OCI-LY7 (cell line): ENCODE results near the gene PIP5K1C. TPM values are rescaled to one million over a fixed set of nuclear protein-coding genes. Genes with fewer than 3 reads are reported as not detected.

Experiments used
- BruUV-seq: library from RNA; stranded (reverse); fragments of 400-500 nt; replicated peaks from 2 replicates; lab custom pipeline; 2021; lab: Mats Ljungman, UMichigan
- CTCF ChIA-PET: fragments of 300-600 bp; sonication (Branson Sonifier 250); formaldehyde crosslinking; loops from one replicate; lab custom pipeline; 2022; ENCODE audit warnings: antibody characterized with exemption; ENCODE audit not compliant: unreplicated experiment; lab: Charles Lee
- POLR2A ChIA-PET: fragments of 300-600 bp; sonication (Branson Sonifier 250); formaldehyde crosslinking; loops from one replicate; lab custom pipeline; 2022; ENCODE audit warnings: antibody characterized with exemption; lab: Charles Lee
- DNase-seq: peaks from one replicate; pipeline ENCODE4 v3.0.0-alpha.2; 2015; ENCODE audit warnings: low spot score
- H2AFZ ChIP-seq: fragments of 200-600 bp; sonication (generic), shearing (Covaris generic); 2 replicates; pipeline ENCODE4 v1.6.1; 2014; ENCODE audit warnings: mild to moderate bottlenecking, antibody characterized with exemption, low read length, moderate library complexity
- H3K27ac ChIP-seq: fragments of 200-600 bp; sonication (generic); 2 replicates; pipeline ENCODE4 v1.5.1; 2014; ENCODE audit warnings: mixed run types, low read depth, mild to moderate bottlenecking, moderate library complexity, low read length, inconsistent platforms; ENCODE audit not compliant: poor library complexity, severe bottlenecking
- H3K36me3 ChIP-seq: fragments of 200-600 bp; sonication (generic); 2 replicates; pipeline ENCODE4 v1.6.1; 2014; ENCODE audit warnings: mild to moderate bottlenecking, antibody characterized with exemption, low read length, moderate library complexity, mixed read lengths; ENCODE audit not compliant: insufficient read depth
- H3K4me1 ChIP-seq: fragments of 200-600 bp; sonication (generic); 2 replicates; pipeline ENCODE4 v1.5.1; 2014; ENCODE audit warnings: mild to moderate bottlenecking, low read length; ENCODE audit not compliant: insufficient read depth, poor library complexity, severe bottlenecking
- H3K4me2 ChIP-seq: fragments of 200-600 bp; sonication (generic); 2 replicates; pipeline ENCODE4 v1.6.1; 2014; ENCODE audit warnings: mild to moderate bottlenecking, low read length
- H3K4me3 ChIP-seq: fragments of 200-600 bp; sonication (generic); 2 replicates; pipeline ENCODE4 v1.5.1; 2014; ENCODE audit warnings: mild to moderate bottlenecking, low read depth, low read length; ENCODE audit not compliant: poor library complexity, severe bottlenecking
- H3K79me2 ChIP-seq: fragments of 200-600 bp; sonication (generic); 2 replicates; pipeline ENCODE4 v1.6.1; 2016; ENCODE audit warnings: low read depth, mild to moderate bottlenecking, low read length, moderate library complexity, mixed read lengths; ENCODE audit not compliant: insufficient read depth
- H3K9me2 ChIP-seq: fragments of 200-600 bp; sonication (generic); 2 replicates; pipeline ENCODE4 v1.6.1; 2016; ENCODE audit warnings: mild to moderate bottlenecking, low read length, mixed read lengths; ENCODE audit not compliant: insufficient read depth
- H3K9me3 ChIP-seq: fragments of 200-600 bp; sonication (generic); 2 replicates; pipeline ENCODE4 v1.6.1; 2014; ENCODE audit warnings: mild to moderate bottlenecking, mixed run types, low read length, mixed read lengths
- H4K20me1 ChIP-seq: fragments of 200-600 bp; sonication (generic); 2 replicates; pipeline ENCODE4 v1.6.1; 2014; ENCODE audit warnings: mild to moderate bottlenecking, antibody characterized with exemption, low read length, moderate library complexity, mixed read lengths; ENCODE audit not compliant: insufficient read depth
- EZH2phosphoT487 ChIP-seq: fragments of 200-600 bp; sonication (generic); IDR thresholded peaks from 2 replicates; pipeline ENCODE4 v1.6.1; 2018; ENCODE audit warnings: low read depth, borderline replicate concordance, mild to moderate bottlenecking, mixed run types, antibody characterized with exemption, low read length, moderate library complexity, mixed read lengths
- intact Hi-C: fragments of 100-400 bp; cut with micrococcal nuclease; formaldehyde crosslinking; loops from one replicate; pipeline ENCODE4 v1.10.0; 2022; ENCODE audit not compliant: unreplicated experiment
- total RNA-seq, 2 experiments: library from RNA; depleted of rRNA in 1 of 2; stranded (reverse); fragments of >200 nt in 1 of 2; shearing (Covaris generic) in 1 of 2; gene quantifications; 2 replicates each; pipeline ENCODE4 v1.2.3, GENCODE V29; 2014 to 2022
- TF ChIP-seq, protein P1 (sequence below): fragments of 200-600 bp; sonication (generic); conservative IDR thresholded peaks from 2 replicates; pipeline ENCODE4 v1.5.1; 2014; ENCODE audit warnings: mild to moderate bottlenecking, antibody characterized with exemption, low read length, moderate library complexity, mixed read lengths

Gene PIP5K1C
- total RNA-seq, 2 experiments from 2014 or later: 7.6 to 15.1 TPM

GRCh38 chr19:3673506-3674439 is 26.5 kb downstream of the PIP5K1C start:
- H4K20me1 ChIP-seq: 0 out of 2 replicates have a peak, but pooled peaks cover 4% of the 10 kb centered on the region
- POLR2A ChIA-PET: no interaction called here

DNA sequence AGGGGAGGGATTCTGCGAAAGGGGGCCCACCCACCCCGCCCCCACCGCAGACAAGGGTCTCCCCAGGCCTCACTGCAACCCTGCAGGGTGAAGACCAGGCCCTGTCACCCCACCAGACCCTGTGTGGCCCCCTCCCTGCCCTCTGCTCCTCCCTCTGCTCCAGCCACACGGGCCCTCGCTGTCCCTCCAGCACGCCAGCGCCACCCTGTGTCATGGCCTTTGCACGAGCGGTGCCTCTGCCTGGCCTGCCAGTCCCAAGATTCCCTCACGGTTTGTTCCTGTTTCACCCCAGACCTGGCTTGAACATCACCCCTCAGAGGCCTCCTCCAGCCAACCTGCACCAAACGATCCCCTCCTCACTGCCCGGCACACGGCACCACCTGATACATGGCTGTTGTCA is 27.3 kb downstream of the PIP5K1C start:
- Histone ChIP-seq H2AFZ (no peak overlapping the region), H3K79me2 (no peaks in the 10 kb centered on the region), H3K4me2 (no peak overlapping the region), H3K27ac (no peak overlapping the region), H3K36me3 (no peaks in the 10 kb centered on the region), H3K4me1 (peaks cover 9% of the 10 kb centered on the region), H4K20me1 (0 out of 2 replicates have a peak, but pooled peaks cover 4% of the 10 kb centered on the region), H3K9me3 (no peaks in the 10 kb centered on the region), H3K4me3 (no peak overlapping the region), H3K9me2 (no peaks in the 10 kb centered on the region)
- ChIA-PET CTCF (no interaction called here), POLR2A (no interaction called here)
- TF ChIP-seq, protein P1, sequence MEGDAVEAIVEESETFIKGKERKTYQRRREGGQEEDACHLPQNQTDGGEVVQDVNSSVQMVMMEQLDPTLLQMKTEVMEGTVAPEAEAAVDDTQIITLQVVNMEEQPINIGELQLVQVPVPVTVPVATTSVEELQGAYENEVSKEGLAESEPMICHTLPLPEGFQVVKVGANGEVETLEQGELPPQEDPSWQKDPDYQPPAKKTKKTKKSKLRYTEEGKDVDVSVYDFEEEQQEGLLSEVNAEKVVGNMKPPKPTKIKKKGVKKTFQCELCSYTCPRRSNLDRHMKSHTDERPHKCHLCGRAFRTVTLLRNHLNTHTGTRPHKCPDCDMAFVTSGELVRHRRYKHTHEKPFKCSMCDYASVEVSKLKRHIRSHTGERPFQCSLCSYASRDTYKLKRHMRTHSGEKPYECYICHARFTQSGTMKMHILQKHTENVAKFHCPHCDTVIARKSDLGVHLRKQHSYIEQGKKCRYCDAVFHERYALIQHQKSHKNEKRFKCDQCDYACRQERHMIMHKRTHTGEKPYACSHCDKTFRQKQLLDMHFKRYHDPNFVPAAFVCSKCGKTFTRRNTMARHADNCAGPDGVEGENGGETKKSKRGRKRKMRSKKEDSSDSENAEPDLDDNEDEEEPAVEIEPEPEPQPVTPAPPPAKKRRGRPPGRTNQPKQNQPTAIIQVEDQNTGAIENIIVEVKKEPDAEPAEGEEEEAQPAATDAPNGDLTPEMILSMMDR: no peak
- no peak for TF ChIP-seq EZH2phosphoT487
- intact Hi-C loops: no loop called here
- no TSS peak for BruUV-seq
- DNase-seq: no peak

More at GRCh38 chr19:3673506-3674439, 26.5 kb downstream of the PIP5K1C start:
- intact Hi-C loops: no loop called here
- no peaks in the 10 kb centered on the region for H3K9me3 ChIP-seq
- no TSS peak for BruUV-seq
- DNase-seq: no peak
- TF ChIP-seq, protein P1: no peak
- TF ChIP-seq EZH2phosphoT487: no peak
- no peaks in the 10 kb centered on the region for H3K79me2 ChIP-seq
- peaks cover 9% of the 10 kb centered on the region for H3K4me1 ChIP-seq
- H3K4me2 ChIP-seq: no peak overlapping the region
- CTCF ChIA-PET: no interaction called here
- H3K4me3 ChIP-seq: no peak overlapping the region
- H3K9me2 ChIP-seq: no peaks in the 10 kb centered on the region
- no peaks in the 10 kb centered on the region for H3K36me3 ChIP-seq
- H2AFZ ChIP-seq: no peak overlapping the region
- no peak overlapping the region for H3K27ac ChIP-seq

- Histone ChIP-seq H3K4me2 (no peak overlapping the region), H3K27ac (no peak overlapping the region), H3K9me3 (no peaks in the 10 kb centered on the region), H3K79me2 (no peaks in the 10 kb centered on the region), H3K4me1 (peaks cover 9% of the 10 kb centered on the region), H3K9me2 (no peaks in the 10 kb centered on the region), H3K4me3 (no peak overlapping the region), H3K36me3 (no peaks in the 10 kb centered on the region), H2AFZ (no peak overlapping the region), H4K20me1 (0 out of 2 replicates have a peak, but pooled peaks cover 4% of the 10 kb centered on the region)
- no TSS peak for BruUV-seq
- CTCF ChIA-PET: no interaction called here
- DNase-seq: no peak
- POLR2A ChIA-PET: no interaction called here
- TF ChIP-seq, protein P1: no peak
- no peak for TF ChIP-seq EZH2phosphoT487
- intact Hi-C loops: no loop called here
These were observed 27.7 kb downstream of the PIP5K1C start for GRCh38 chr19:3672575-3672948.
